Measurements from ENCODE around the gene CHTF18. TPM values are rescaled to one million over a fixed set of nuclear protein-coding genes. Genes with fewer than 3 reads are reported as not detected.

The CHTF18 gene
- polyA plus RNA-seq, 3 donors: 0.57 to 13.8 (median 2.2) TPM

GRCh38 chr16:782766-783403 is 5.5 kb upstream of the CHTF18 start:
- no peak overlapping the region for H3K9ac ChIP-seq (ENCODE audit: insufficient read depth, low read length, poor library complexity, severe bottlenecking)
- no peak overlapping the region for H3K27ac ChIP-seq (ENCODE audit: low read depth in 1 of 2, low read length in 2 of 2)
- peaks cover 0 to 5% of the 10 kb centered on the region in 2 donors for H3K27me3 ChIP-seq (ENCODE audit: control insufficient read depth in 2 of 2, insufficient read depth in 2 of 2, low read length in 2 of 2)
- peaks cover 9 to 14% of the 10 kb centered on the region in 2 donors for H3K36me3 Mint-ChIP-seq
- intact Hi-C loops (cut with micrococcal nuclease): no loop called here
- H3K4me2 ChIP-seq (replicated peaks; ENCODE audit: extremely low read depth, low read length, poor library complexity, severe bottlenecking): no peak overlapping the region
- no peak overlapping the region for H3K4me3 Mint-ChIP-seq
- WGBS (ENCODE audit: insufficient coverage): 81% methylated on average over 31 of the region's 36 CpGs
- H2AFZ ChIP-seq (ENCODE audit: insufficient read depth, low read depth, low read length, poor library complexity, severe bottlenecking): no peak overlapping the region
- H3K27me3 Mint-ChIP-seq (ENCODE audit: low read depth in 3 of 3): peaks cover 0 to 12% (median 2%) of the 10 kb centered on the region in 3 donors
- peaks cover 7 to 13% of the 10 kb centered on the region in 2 donors for H3K36me3 ChIP-seq (replicated peaks in 1 of 2; ENCODE audit: control insufficient read depth in 1 of 2, insufficient read depth in 2 of 2, low read length in 2 of 2)
- peaks cover 13 to 19% of the 10 kb centered on the region in 2 donors for H3K4me1 ChIP-seq (ENCODE audit: control insufficient read depth in 1 of 2, insufficient read depth in 2 of 2, low read length in 2 of 2)
- peaks cover 37% of the 10 kb centered on the region for H4K20me1 ChIP-seq (ENCODE audit: insufficient read depth, low read length)
- DNase-seq: no peak
- peaks cover 0 to 3% (median 0%) of the 10 kb centered on the region in 7 donors for H3K9me3 Mint-ChIP-seq
- no peak overlapping the region for H3K4me3 ChIP-seq (replicated peaks in 1 of 3; ENCODE audit: low read depth in 2 of 3, low read length in 3 of 3)
- no peaks in the 10 kb centered on the region for H3K9me3 ChIP-seq (replicated peaks in 1 of 2; ENCODE audit: control insufficient read depth in 1 of 2, insufficient read depth in 1 of 2, low read length in 2 of 2)
- H3K27ac Mint-ChIP-seq: no peak overlapping the region
- TF ChIP-seq CTCF (IDR thresholded peaks at IDR 0.05): no peak
- H3K4me1 Mint-ChIP-seq: peaks cover 13% of the 10 kb centered on the region
- H3K79me2 ChIP-seq (ENCODE audit: insufficient read depth, low read length): peaks cover 12% of the 10 kb centered on the region

- Mint-ChIP-seq H3K9me3 (peaks cover 0 to 3% (median 0%) of the 10 kb centered on the region in 7 donors), H3K36me3 (peaks cover 9 to 14% of the 10 kb centered on the region in 2 donors), H3K27me3 (ENCODE audit: low read depth in 3 of 3) (peaks cover 0 to 9% (median 2%) of the 10 kb centered on the region in 3 donors), H3K27ac (no peak overlapping the region), H3K4me3 (no peak overlapping the region), H3K4me1 (peaks cover 13% of the 10 kb centered on the region)
- H3K9me3 ChIP-seq (replicated peaks in 1 of 2; ENCODE audit: control insufficient read depth in 1 of 2, insufficient read depth in 1 of 2, low read length in 2 of 2): no peaks in the 10 kb centered on the region
- no peak overlapping the region for H3K4me3 ChIP-seq (replicated peaks in 1 of 3; ENCODE audit: low read depth in 2 of 3, low read length in 3 of 3)
- H3K79me2 ChIP-seq (ENCODE audit: insufficient read depth, low read length): peaks cover 15% of the 10 kb centered on the region
- no peaks in the 10 kb centered on the region for H3K27me3 ChIP-seq (ENCODE audit: control insufficient read depth in 2 of 2, insufficient read depth in 2 of 2, low read length in 2 of 2)
- peaks cover 7 to 13% of the 10 kb centered on the region in 2 donors for H3K36me3 ChIP-seq (replicated peaks in 1 of 2; ENCODE audit: control insufficient read depth in 1 of 2, insufficient read depth in 2 of 2, low read length in 2 of 2)
- no peak overlapping the region for H3K4me2 ChIP-seq (replicated peaks; ENCODE audit: extremely low read depth, low read length, poor library complexity, severe bottlenecking)
- no peak overlapping the region for H3K27ac ChIP-seq (ENCODE audit: low read depth in 1 of 2, low read length in 2 of 2)
- H3K9ac ChIP-seq (ENCODE audit: insufficient read depth, low read length, poor library complexity, severe bottlenecking): no peak overlapping the region
- H4K20me1 ChIP-seq (ENCODE audit: insufficient read depth, low read length): peaks cover 38% of the 10 kb centered on the region
- no peak overlapping the region for H2AFZ ChIP-seq (ENCODE audit: insufficient read depth, low read depth, low read length, poor library complexity, severe bottlenecking)
- H3K4me1 ChIP-seq (ENCODE audit: control insufficient read depth in 1 of 2, insufficient read depth in 2 of 2, low read length in 2 of 2): peaks cover 13 to 20% of the 10 kb centered on the region in 2 donors
- intact Hi-C loops (cut with micrococcal nuclease): loop anchor here in 1 of 2 donors (2.0 kb wide), 1 partner anchor 73 kb away; no protein-coding TSS in a partner anchor
- 73% methylated on average over 17 of the region's 17 CpGs for WGBS (ENCODE audit: insufficient coverage)
- no peak for TF ChIP-seq CTCF (IDR thresholded peaks at IDR 0.05)
- DNase-seq: no peak
Observed at GRCh38 chr16:783404-784161, 4.8 kb upstream of the CHTF18 start.
